AG10803 (cell line): ENCODE measurements around the gene ISLR.

Experiments
- DNase-seq: peaks from one replicate; pipeline ENCODE4 v3.0.0; 2010; ENCODE audit warnings: low read depth
- H3K4me3 ChIP-seq: 2 replicates; pipeline ENCODE4 v1.5.1; 2011; ENCODE audit warnings: mild to moderate bottlenecking, low read length, control low read depth
- CTCF ChIP-seq: conservative IDR thresholded peaks from 2 replicates; pipeline ENCODE4 v1.5.1; 2011; ENCODE audit warnings: mild to moderate bottlenecking, low read length, control low read depth, inconsistent platforms

ISLR gene

GRCh38 chr15:74203914-74204431, 30.5 kb downstream of the ISLR start:
- DNase-seq: peak; percentile 30

GRCh38 chr15:74205582-74205947, 32.1 kb downstream of the ISLR start:
- TF ChIP-seq CTCF: no peak
- no peak overlapping the region for H3K4me3 ChIP-seq
- DNase-seq: no peak

More at GRCh38 chr15:74203914-74204431, 30.5 kb downstream of the ISLR start:
- TF ChIP-seq CTCF: no peak
- no peak overlapping the region for H3K4me3 ChIP-seq

GRCh38 chr15:74206801-74207281, 33.3 kb downstream of the ISLR start:
- DNase-seq: peak; percentile 31
- H3K4me3 ChIP-seq: no peak overlapping the region
- TF ChIP-seq CTCF: no peak

- DNase-seq: no peak
- no peak overlapping the region for H3K4me3 ChIP-seq
- no peak for TF ChIP-seq CTCF
Measured at GRCh38 chr15:74207652-74208440, 34.3 kb downstream of the ISLR start.

- no peak for TF ChIP-seq CTCF
- H3K4me3 ChIP-seq: no peak overlapping the region
- DNase-seq: no peak
Measured at GRCh38 chr15:74208496-74208895, 35.0 kb downstream of the ISLR start.

- DNase-seq: peak; percentile 55
- no peak overlapping the region for H3K4me3 ChIP-seq
Measured at GRCh38 chr15:74208901-74209559, 35.5 kb downstream of the ISLR start.

More at GRCh38 chr15:74208901-74209559, 35.5 kb downstream of the ISLR start:
- TF ChIP-seq CTCF: no peak
